GM23338 (cell line): Measurements from ENCODE around the gene CMKLR1. TPM values are rescaled to one million over a fixed set of nuclear protein-coding genes. Genes with fewer than 3 reads are reported as not detected.

ENCODE experiments used
- ATAC-seq: fragments of 200-7000 bp; cut with Tn5 transposase; 3 replicates; pipeline ENCODE4 v1.9.1; 2020
- DNase-seq: peaks from one replicate; pipeline ENCODE4 v3.0.0-alpha.2; 2015; ENCODE audit warnings: low spot score
- H2AFZ ChIP-seq: fragments of 200-600 bp; sonication (generic); 2 replicates; pipeline ENCODE4 v1.8.0; 2016; ENCODE audit warnings: antibody characterized with exemption, mild to moderate bottlenecking, moderate library complexity
- H3F3A ChIP-seq: fragments of 200-600 bp; sonication (generic); replicated peaks from 2 replicates; pipeline ENCODE4 v1.8.0; 2017; ENCODE audit warnings: antibody characterized with exemption, mixed run types, low read depth
- H3K27ac ChIP-seq: fragments of 200-600 bp; sonication (generic); 2 replicates; pipeline ENCODE4 v1.6.1; 2016; ENCODE audit warnings: low read depth
- H3K27me3 ChIP-seq: fragments of 200-600 bp; sonication (generic); 2 replicates; pipeline ENCODE4 v1.8.0; 2016; ENCODE audit warnings: mild to moderate bottlenecking, mixed run types, moderate library complexity; ENCODE audit not compliant: insufficient read depth
- H3K36me3 ChIP-seq: fragments of 200-600 bp; sonication (generic); 2 replicates; pipeline ENCODE4 v1.8.0; 2016; ENCODE audit warnings: mild to moderate bottlenecking; ENCODE audit not compliant: insufficient read depth
- H3K4me1 ChIP-seq: fragments of 200-600 bp; sonication (generic); 2 replicates; pipeline ENCODE4 v1.8.0; 2016; ENCODE audit warnings: mild to moderate bottlenecking, moderate library complexity; ENCODE audit not compliant: insufficient read depth
- H3K4me2 ChIP-seq: fragments of 200-600 bp; sonication (generic); 2 replicates; pipeline ENCODE4 v1.7.1; 2017; ENCODE audit warnings: mixed run types
- H3K4me3 ChIP-seq: fragments of 200-600 bp; sonication (generic); 2 replicates; pipeline ENCODE4 v1.6.1; 2016; ENCODE audit warnings: mixed run types
- H3K79me2 ChIP-seq: fragments of 200-600 bp; sonication (generic); replicated peaks from 2 replicates; pipeline ENCODE4 v1.8.0; 2017; ENCODE audit warnings: mild to moderate bottlenecking; ENCODE audit not compliant: insufficient read depth
- H3K9me2 ChIP-seq: fragments of 200-600 bp; sonication (generic); 2 replicates; pipeline ENCODE4 v1.8.0; 2017; ENCODE audit not compliant: insufficient read depth
- H4K20me1 ChIP-seq: fragments of 200-600 bp; sonication (generic); replicated peaks from 2 replicates; pipeline ENCODE4 v1.8.0; 2017; ENCODE audit warnings: mild to moderate bottlenecking; ENCODE audit not compliant: insufficient read depth
- H3K27ac Mint-ChIP-seq: 2 replicates; pipeline ENCODE4 v1.8.0; 2020; ENCODE audit warnings: inconsistent platforms, mild to moderate bottlenecking, moderate library complexity, mixed read lengths
- H3K27me3 Mint-ChIP-seq: 3 replicates; pipeline ENCODE4 v1.8.0; 2022; ENCODE audit warnings: low read depth, mild to moderate bottlenecking, moderate library complexity, mixed read lengths, inconsistent platforms; ENCODE audit not compliant: insufficient read depth, poor library complexity
- H3K36me3 Mint-ChIP-seq: 3 replicates; pipeline ENCODE4 v1.8.0; 2021; ENCODE audit warnings: low read depth, mild to moderate bottlenecking, inconsistent platforms, moderate library complexity, mixed read lengths
- H3K4me1 Mint-ChIP-seq: 3 replicates; pipeline ENCODE4 v1.8.0; 2020; ENCODE audit warnings: mild to moderate bottlenecking, inconsistent platforms, mixed read lengths
- H3K4me3 Mint-ChIP-seq: 3 replicates; pipeline ENCODE4 v1.8.0; 2021; ENCODE audit warnings: moderate library complexity, mild to moderate bottlenecking, inconsistent platforms, mixed read lengths
- H3K9me3 Mint-ChIP-seq: 3 replicates; pipeline ENCODE4 v1.8.0; 2020; ENCODE audit warnings: moderate library complexity, mild to moderate bottlenecking, inconsistent platforms, mixed read lengths
- CREB1 ChIP-seq: fragments of 250-450 bp; sonication (Bioruptor Pico); IDR thresholded peaks from 2 replicates; pipeline ENCODE4 v1.5.0; 2020; ENCODE audit warnings: low read depth, mild to moderate bottlenecking, moderate library complexity
- CTCF ChIP-seq, 2 experiments: fragments of 200-600 bp in 1 of 2; sonication (generic) in 1 of 2; conservative IDR thresholded peaks; 2 replicates each; pipeline versions ENCODE4 v1.5.1 to v1.6.1; 2016 to 2017; ENCODE audit warnings: antibody characterized with exemption in 2 of 2, low read depth in 2 of 2, mild to moderate bottlenecking in 2 of 2, moderate library complexity in 1 of 2
- ETS1 ChIP-seq: IDR thresholded peaks from 2 replicates; pipeline ENCODE4 v1.6.1; 2016; ENCODE audit warnings: antibody characterized with exemption
- EZH2 ChIP-seq: fragments of 200-600 bp; sonication (generic); IDR thresholded peaks from one replicate; pipeline ENCODE4 v1.8.0; 2017; ENCODE audit warnings: antibody characterized with exemption, mild to moderate bottlenecking, low read depth; ENCODE audit not compliant: unreplicated experiment
- EZH2phosphoT487 ChIP-seq: fragments of 200-600 bp; sonication (generic); IDR thresholded peaks from one replicate; pipeline ENCODE4 v1.8.1; 2018; ENCODE audit warnings: antibody characterized with exemption; ENCODE audit not compliant: unreplicated experiment
- JUNB ChIP-seq: IDR thresholded peaks from one replicate; pipeline ENCODE4 v1.6.1; 2016; ENCODE audit warnings: antibody characterized with exemption; ENCODE audit not compliant: unreplicated experiment
- POLR2AphosphoS5 ChIP-seq: IDR thresholded peaks from 2 replicates; pipeline ENCODE4 v1.6.1; 2016; ENCODE audit warnings: antibody characterized with exemption, low read depth
- REST ChIP-seq: IDR thresholded peaks from one replicate; pipeline ENCODE4 v1.6.1; 2018; ENCODE audit warnings: antibody characterized with exemption; ENCODE audit not compliant: unreplicated experiment
- STAT1 ChIP-seq: IDR thresholded peaks from one replicate; pipeline ENCODE4 v1.6.1; 2016; ENCODE audit warnings: antibody characterized with exemption; ENCODE audit not compliant: unreplicated experiment
- ZNF114 ChIP-seq: fragments of 250-450 bp; sonication (Bioruptor Pico); IDR thresholded peaks from 2 replicates; pipeline ENCODE4 v1.5.0; 2020; ENCODE audit warnings: mild to moderate bottlenecking, moderate library complexity
- polyA plus RNA-seq: library from polyadenylated mRNA; unstranded; fragments of >200 nt; fragmentation: Nextera tagmentation; extraction: Ambion mirVana; gene quantifications from 2 replicates; pipeline ENCODE4 v1.2.1, GENCODE V29; 2016
- total RNA-seq: library from RNA; depleted of rRNA; stranded (reverse); fragments of >200 nt; shearing (Covaris generic); gene quantifications from 2 replicates; pipeline ENCODE4 v1.2.3, GENCODE V29; 2014

CMKLR1 gene
- total and polyA plus RNA-seq, 2 experiments from 2014 or later: 0.40 to 2.6 TPM

GRCh38 chr12:108379823-108380222 lies 40.7 kb upstream of the CMKLR1 start (continued):
- no peak for TF ChIP-seq REST

- Histone ChIP-seq H3K36me3 (peaks cover 2% of the 10 kb centered on the region; the same call in 1 of the 2 replicates), H3K27me3 (no peaks in the 10 kb centered on the region)
- no peaks in the 10 kb centered on the region for H3K27me3 Mint-ChIP-seq
- no peak for TF ChIP-seq ETS1
- no peak for TF ChIP-seq ZNF114 (CRISPR knock-in tag)
- no peak for TF ChIP-seq CREB1
- no peak for TF ChIP-seq CTCF (conservative IDR thresholded peaks at IDR 0.05; ENCODE audit: low read depth in 2 of 2)
- no peak for TF ChIP-seq POLR2AphosphoS5
- TF ChIP-seq REST: no peak
- TF ChIP-seq STAT1: no peak
- TF ChIP-seq JUNB: no peak
- TF ChIP-seq EZH2phosphoT487: no peak
- no peak for TF ChIP-seq EZH2
These were observed 39.8 kb upstream of the CMKLR1 start for GRCh38 chr12:108378926-108379325.

More at GRCh38 chr12:108378926-108379325, 39.8 kb upstream of the CMKLR1 start:
- no peaks in the 10 kb centered on the region for H3K9me2 ChIP-seq
- no peak overlapping the region for H3K27ac ChIP-seq
- no peak overlapping the region for H2AFZ ChIP-seq
- ATAC-seq: no peak
- Mint-ChIP-seq H3K9me3 (peaks cover 40% of the 10 kb centered on the region), H3K4me1 (no peaks in the 10 kb centered on the region; the same call in 2 of the 3 replicates), H3K27ac (no peak overlapping the region), H3K4me3 (no peak overlapping the region), H3K36me3 (peaks cover 11% of the 10 kb centered on the region)
- no peak overlapping the region for H3K4me2 ChIP-seq
- no peaks in the 10 kb centered on the region for H4K20me1 ChIP-seq
- no peak for DNase-seq
- H3F3A ChIP-seq: no peaks in the 10 kb centered on the region
- no peaks in the 10 kb centered on the region for H3K79me2 ChIP-seq
- no peak overlapping the region for H3K4me3 ChIP-seq
- H3K4me1 ChIP-seq: no peaks in the 10 kb centered on the region
